Coronary artery (tissue), 2 donors: ENCODE data around the gene GSTM5.

Experiments
- DNase-seq: peaks from one replicate; pipeline ENCODE4 v3.0.0-alpha.2; 2017; ENCODE audit warnings: low spot score
- H3K27ac ChIP-seq, 2 donors: fragments of 200-600 bp; sonication (generic); one replicate each; pipeline ENCODE4 v1.5.1; 2016 to 2019
- H3K4me3 ChIP-seq: fragments of 200-600 bp; sonication (generic); 2 replicates; pipeline ENCODE4 v1.5.1; 2016; ENCODE audit warnings: mild to moderate bottlenecking, moderate library complexity
- TF ChIP-seq, protein P1 (sequence below): fragments of 200-600 bp; sonication (generic); IDR thresholded peaks from one replicate; pipeline ENCODE4 v1.5.1; 2019; ENCODE audit warnings: antibody characterized with exemption

GSTM5 gene

DNA sequence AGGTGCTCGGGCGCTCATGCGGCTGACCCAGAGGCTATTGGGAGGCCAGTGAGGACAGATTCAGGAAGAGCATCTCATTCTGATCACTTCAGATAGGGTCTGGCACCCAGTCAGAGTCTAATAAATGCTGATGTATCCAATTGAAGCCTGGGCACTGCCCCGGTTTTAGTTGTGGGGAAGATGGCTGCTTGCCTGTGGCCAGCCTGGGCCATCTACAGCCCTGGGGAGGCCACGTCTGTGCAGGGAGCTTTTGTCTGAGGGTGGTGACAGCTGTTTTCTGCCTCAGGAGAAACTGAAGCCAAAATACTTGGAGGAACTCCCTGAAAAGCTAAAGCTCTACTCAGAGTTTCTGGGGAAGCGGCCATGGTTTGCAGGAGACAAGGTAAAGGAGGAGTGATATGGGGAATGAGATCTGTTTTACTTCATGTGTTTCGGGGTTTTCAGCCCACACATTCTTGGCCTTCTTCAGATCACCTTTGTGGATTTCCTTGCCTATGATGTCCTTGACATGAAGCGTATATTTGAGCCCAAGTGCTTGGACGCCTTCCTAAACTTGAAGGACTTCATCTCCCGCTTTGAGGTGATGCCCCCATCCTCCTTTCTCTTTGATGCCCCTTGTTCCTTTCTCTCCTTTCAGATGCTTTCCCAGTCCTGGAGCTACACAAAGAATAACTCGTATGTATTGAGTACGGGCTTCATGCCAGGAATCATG is 2.8 kb downstream of the GSTM5 start:
- DNase-seq, result no peak
- TF ChIP-seq, protein P1, sequence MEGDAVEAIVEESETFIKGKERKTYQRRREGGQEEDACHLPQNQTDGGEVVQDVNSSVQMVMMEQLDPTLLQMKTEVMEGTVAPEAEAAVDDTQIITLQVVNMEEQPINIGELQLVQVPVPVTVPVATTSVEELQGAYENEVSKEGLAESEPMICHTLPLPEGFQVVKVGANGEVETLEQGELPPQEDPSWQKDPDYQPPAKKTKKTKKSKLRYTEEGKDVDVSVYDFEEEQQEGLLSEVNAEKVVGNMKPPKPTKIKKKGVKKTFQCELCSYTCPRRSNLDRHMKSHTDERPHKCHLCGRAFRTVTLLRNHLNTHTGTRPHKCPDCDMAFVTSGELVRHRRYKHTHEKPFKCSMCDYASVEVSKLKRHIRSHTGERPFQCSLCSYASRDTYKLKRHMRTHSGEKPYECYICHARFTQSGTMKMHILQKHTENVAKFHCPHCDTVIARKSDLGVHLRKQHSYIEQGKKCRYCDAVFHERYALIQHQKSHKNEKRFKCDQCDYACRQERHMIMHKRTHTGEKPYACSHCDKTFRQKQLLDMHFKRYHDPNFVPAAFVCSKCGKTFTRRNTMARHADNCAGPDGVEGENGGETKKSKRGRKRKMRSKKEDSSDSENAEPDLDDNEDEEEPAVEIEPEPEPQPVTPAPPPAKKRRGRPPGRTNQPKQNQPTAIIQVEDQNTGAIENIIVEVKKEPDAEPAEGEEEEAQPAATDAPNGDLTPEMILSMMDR, result no peak
- H3K27ac ChIP-seq, result no peak overlapping the region

DNA sequence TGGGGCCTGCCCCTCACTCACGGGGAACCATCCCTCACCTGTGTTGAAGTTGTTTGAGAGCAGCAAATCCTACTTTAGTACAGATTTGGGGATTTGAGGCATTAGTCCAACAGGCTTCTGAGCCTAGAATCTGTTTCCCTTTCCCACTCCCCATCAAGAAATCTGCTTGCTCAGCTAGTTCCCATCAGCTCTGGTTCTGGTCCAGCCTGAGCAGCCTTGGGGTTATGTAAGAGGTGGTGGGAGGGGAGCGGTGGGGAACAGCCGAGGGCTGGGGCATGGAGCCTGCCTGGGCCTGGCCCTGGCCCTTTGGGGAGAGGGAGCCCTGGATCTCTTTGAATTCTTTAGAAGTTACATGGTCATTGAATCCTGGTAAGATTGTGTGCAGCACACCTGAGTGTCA is 4.1 kb downstream of the GSTM5 start:
- TF ChIP-seq, protein P1, result no peak
- no peak for DNase-seq
- Histone ChIP-seq H3K27ac (peak overlapping the region in 1 of 2 donors; percentile 30), H3K4me3 (no peak overlapping the region)

More for the DNA sequence above, 2.8 kb downstream of the GSTM5 start:
- H3K4me3 ChIP-seq, result no peak overlapping the region

DNA sequence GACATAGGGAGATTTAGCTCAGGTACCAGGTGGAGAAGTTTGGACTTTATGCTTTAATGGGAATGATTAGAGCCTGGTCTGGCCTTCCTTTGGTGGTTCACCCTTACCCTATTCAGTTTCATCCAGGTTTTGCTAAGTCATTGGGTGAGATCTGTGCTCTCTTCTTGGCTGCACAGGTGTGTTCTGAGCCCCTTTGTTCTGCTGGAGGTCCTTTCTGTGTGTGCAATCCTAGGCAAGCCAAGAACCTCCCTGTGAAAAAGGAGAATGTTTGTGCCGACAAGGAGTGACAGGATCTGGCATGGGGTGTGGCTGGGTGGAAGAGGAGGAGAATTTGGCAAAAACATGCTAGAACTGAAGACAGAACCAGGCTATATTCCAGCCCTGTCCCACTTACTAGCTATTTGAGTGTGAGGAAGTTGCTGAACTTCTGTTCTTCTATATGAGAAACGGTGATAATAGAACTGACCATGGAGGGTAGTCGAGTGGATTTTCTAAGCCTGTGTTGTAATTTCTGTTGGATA is 4.6 kb downstream of the GSTM5 start:
- peak overlapping the region in 1 of 2 donors; percentile 30 for H3K27ac ChIP-seq
- TF ChIP-seq, protein P1, result no peak
- no peak for DNase-seq
- no peak overlapping the region for H3K4me3 ChIP-seq

DNA sequence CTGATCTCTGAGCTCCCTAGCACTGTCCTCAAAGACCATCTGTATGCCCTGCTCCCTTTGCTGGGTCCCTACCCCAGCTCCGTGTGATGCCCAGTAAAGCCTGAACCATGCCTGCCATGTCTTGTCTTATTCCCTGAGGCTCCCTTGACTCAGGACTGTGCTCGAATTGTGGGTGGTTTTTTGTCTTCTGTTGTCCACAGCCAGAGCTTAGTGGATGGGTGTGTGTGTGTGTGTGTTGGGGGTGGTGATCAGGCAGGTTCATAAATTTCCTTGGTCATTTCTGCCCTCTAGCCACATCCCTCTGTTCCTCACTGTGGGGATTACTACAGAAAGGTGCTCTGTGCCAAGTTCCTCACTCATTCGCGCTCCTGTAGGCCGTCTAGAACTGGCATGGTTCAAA is 5.7 kb downstream of the GSTM5 start:
- no peak for DNase-seq
- no peak overlapping the region for H3K4me3 ChIP-seq
- TF ChIP-seq, protein P1, result no peak
- no peak overlapping the region for H3K27ac ChIP-seq

DNA sequence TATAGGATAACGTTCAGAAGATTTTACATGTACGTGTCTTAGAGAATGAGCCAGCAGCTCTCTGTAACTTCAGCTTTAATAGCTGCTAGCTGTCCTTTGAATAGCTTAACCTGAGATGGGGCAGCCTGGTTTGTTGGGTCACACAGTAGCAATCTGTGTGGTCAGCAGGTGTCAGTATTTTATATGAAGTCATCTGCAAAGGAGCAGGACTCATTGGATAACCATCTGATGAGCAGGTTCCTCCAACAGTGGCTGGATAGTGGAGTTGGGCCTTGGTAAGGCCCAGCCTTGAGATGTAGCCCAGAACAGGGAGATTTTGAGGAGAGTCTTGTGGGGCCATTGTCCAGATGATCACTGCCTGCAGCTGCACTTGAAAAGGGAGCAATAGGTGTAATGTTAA is 6.4 kb downstream of the GSTM5 start:
- DNase-seq, result no peak
- H3K4me3 ChIP-seq, result no peak overlapping the region
- TF ChIP-seq, protein P1, result no peak
- H3K27ac ChIP-seq, result no peak overlapping the region

DNA sequence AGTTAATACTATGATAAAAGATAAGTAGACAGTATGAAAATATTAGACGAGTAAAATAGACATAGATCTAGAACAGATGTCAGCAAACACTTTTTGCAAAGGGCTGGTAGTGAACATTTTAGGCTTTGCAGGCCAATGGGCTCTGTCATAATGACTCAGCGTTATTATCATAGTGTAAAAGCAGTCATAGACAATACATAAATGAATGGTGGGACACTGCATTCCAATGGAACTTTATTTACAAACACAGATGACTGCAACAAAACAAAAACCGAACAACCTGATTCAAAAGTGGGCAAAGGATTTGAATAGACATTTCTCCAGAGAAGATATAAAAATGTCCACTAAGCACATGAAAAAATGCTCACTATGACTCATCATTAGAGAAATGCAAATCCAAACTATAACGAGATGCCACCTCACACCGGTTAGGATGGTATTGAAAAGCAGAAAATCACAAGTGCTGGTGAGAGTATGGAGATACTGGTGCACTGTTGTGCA is 7.3 kb downstream of the GSTM5 start:
- Histone ChIP-seq H3K27ac (no peak overlapping the region), H3K4me3 (no peak overlapping the region)
- DNase-seq, result no peak
- TF ChIP-seq, protein P1, result no peak

DNA sequence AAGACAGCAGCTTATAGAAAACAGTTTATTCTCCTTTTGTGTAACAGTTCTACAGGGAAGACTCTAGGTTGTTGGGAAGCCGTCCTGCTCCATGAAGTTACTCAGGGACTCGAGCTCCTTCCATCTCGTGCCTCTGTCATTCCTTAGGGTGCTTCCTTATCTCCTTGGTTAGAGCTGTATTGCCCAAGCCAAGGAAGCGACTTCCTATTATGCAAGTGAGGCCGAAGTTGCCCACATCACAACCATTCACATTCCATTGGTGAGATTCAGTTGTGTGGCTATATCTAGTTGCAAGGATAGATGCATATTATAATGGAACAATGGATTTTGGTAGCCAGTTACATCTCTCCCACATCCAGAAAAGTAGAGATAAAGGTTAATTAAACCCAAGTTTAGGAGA is 9.0 kb downstream of the GSTM5 start:
- DNase-seq, result no peak
- Histone ChIP-seq H3K27ac (no peak overlapping the region), H3K4me3 (no peak overlapping the region)
- TF ChIP-seq, protein P1, result no peak
